ENCODE measurements around the gene FUZ. TPM values are rescaled to one million over a fixed set of nuclear protein-coding genes. Genes with fewer than 3 reads are reported as not detected.

Gene FUZ
- total and polyA plus RNA-seq, 2 of the 4 experiments (the other 2 are of a cell fraction), result 12.1 to 14.3 TPM

DNA sequence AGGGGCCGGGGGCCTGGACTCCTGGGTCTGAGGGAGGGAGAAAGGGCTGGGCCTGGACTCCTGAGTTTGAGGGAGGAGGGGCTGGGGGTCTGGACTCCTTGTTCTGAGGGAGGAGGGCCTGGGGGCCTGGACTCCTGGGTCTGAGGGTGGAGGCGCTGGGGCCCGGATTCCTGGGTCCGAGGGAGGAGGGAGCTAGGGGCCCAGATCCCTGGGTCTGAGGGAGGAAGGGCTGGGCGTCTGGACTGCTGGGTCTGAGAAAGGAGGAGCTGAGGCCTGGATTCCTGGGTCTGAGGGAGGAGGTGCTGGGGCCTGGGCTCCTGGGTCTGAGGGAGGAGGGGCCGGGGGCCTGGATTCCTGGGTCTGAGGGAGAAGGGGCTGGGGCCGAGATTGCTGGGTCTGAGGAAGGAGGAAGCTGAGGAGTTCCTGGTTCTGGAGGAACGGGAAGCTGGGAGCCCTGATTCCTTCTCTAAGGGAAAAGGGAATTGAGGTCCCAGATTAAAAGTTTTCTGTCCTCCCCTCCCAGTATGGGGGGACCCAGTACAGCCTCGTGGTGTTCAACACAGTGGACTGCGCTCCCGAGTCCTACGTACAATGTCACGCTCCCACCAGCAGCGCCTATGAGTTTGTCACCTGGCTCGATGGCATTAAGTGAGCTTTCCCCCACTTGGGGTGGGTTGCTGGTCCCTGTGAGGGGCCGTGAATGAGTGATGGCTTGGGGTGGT, 5.7 kb upstream of the FUZ start:
- in situ Hi-C loops (cut with MboI; ENCODE audit: low sequenced_read_pairs) (no loop called here), intact Hi-C loops (cut with micrococcal nuclease) (loop anchor here (2.0 to 10.0 kb wide), 2 partner anchors 30 to 104 kb away; no protein-coding TSS in a partner anchor), dilution Hi-C loops (cut with HindIII; ENCODE audit: low sequenced_read_pairs, unreplicated experiment) (no loop called here)
- Histone ChIP-seq H4K5ac (ENCODE audit: low read depth, low read length) (no peak overlapping the region), H2AK9ac (replicated peaks; ENCODE audit: low read depth, low read length, poor library complexity) (peak overlapping the region; percentile 93), H3K23ac (ENCODE audit: low read depth, low read length) (peak overlapping the region; percentile 75; the same call in 1 of the 2 replicates), H3K9me3 (ENCODE audit: control insufficient read depth, insufficient read depth, low read length) (no peaks in the 10 kb centered on the region), H2BK15ac (ENCODE audit: low read depth, low read length) (no peak overlapping the region), H2AFZ (replicated peaks; ENCODE audit: low read length, poor library complexity) (peak overlapping the region; percentile 99), H3K4me2 (ENCODE audit: low read depth, low read length) (peak overlapping the region; percentile 58), H3K4me3 (ENCODE audit: insufficient read depth, low read depth, low read length) (peak overlapping the region; percentile 68), H4K20me1 (ENCODE audit: insufficient read depth, low read length) (0 out of 2 replicates have a peak, but pooled peaks cover 12% of the 10 kb centered on the region), H2BK5ac (ENCODE audit: low read depth, low read length, poor library complexity, severe bottlenecking) (peak overlapping the region; percentile 32), H2BK120ac (ENCODE audit: low read depth, low read length) (no peak overlapping the region), H3K9ac (ENCODE audit: low read depth, low read length) (peak overlapping the region; percentile 67), H3K27me3 (ENCODE audit: control insufficient read depth, insufficient read depth, low read length) (no peaks in the 10 kb centered on the region), H3K79me1 (ENCODE audit: low read depth in 1 of 2, low read length in 2 of 2) (peaks cover 22 to 44% of the 10 kb centered on the region in 2 experiments), H2AK5ac (ENCODE audit: low read depth, low read length) (peak overlapping the region; percentile 87), H3K27ac (ENCODE audit: insufficient read depth, low read length) (peak overlapping the region; percentile 58), H3K9me1 (ENCODE audit: insufficient read depth, low read length) (peaks cover 6% of the 10 kb centered on the region), H3K4ac (ENCODE audit: low read depth, low read length) (peak overlapping the region; percentile 73), H3K56ac (ENCODE audit: extremely low read depth, insufficient read depth, low read length) (peak overlapping the region; percentile 79; the same call in 1 of the 2 replicates), H3K18ac (ENCODE audit: low read depth, low read length) (no peak overlapping the region), H4K8ac (ENCODE audit: low read depth in 2 of 2, low read length in 2 of 2) (peak overlapping the region; percentile 54 to 63; a peak in 3 of 4 replicates), H4K91ac (ENCODE audit: insufficient read depth, low read depth, low read length) (peak overlapping the region; percentile 88), H3K14ac (replicated peaks; ENCODE audit: low read depth, low read length) (peak overlapping the region; percentile 74), H2BK20ac (ENCODE audit: low read depth, low read length) (no peak overlapping the region), H3K36me3 (ENCODE audit: control insufficient read depth, insufficient read depth, low read length) (peaks cover 8% of the 10 kb centered on the region), H3K4me1 (ENCODE audit: control insufficient read depth, insufficient read depth, low read length) (peaks cover 6% of the 10 kb centered on the region)
- ATAC-seq (ENCODE audit: low read depth) (peak; percentile 0; the same call in 1 of the 2 replicates), DNase-seq (no peak)
- CTCF ChIA-PET, result no interaction called here
- no TSS peak for BruUV-seq (replicated peaks)
- 46% methylated on average over 8 of the region's 16 CpGs; no CpG with 5 or more reads in 1 of the 2 experiments for WGBS, 2 experiments (ENCODE audit: extremely low coverage in 2 of 2, insufficient read length in 1 of 2)
- POLR2A ChIA-PET (ENCODE audit: unreplicated experiment), result interaction anchor here (0.6 kb wide), 1 partner anchor 35 kb away, joined by 5 read pairs; no protein-coding TSS in a partner anchor
- no peak for TF ChIP-seq POLR2A (IDR thresholded peaks at IDR 0.05; ENCODE audit: low read depth, low read length)
- no peak for TF ChIP-seq MXI1 (IDR thresholded peaks at IDR 0.05; ENCODE audit: borderline replicate concordance, low read depth, low read length)
- TF ChIP-seq RAD21 (IDR thresholded peaks at IDR 0.05; ENCODE audit: low read length), result no peak
- no peak for TF ChIP-seq RFX5 (IDR thresholded peaks at IDR 0.05; ENCODE audit: low read depth, low read length)
- TF ChIP-seq, protein P1, sequence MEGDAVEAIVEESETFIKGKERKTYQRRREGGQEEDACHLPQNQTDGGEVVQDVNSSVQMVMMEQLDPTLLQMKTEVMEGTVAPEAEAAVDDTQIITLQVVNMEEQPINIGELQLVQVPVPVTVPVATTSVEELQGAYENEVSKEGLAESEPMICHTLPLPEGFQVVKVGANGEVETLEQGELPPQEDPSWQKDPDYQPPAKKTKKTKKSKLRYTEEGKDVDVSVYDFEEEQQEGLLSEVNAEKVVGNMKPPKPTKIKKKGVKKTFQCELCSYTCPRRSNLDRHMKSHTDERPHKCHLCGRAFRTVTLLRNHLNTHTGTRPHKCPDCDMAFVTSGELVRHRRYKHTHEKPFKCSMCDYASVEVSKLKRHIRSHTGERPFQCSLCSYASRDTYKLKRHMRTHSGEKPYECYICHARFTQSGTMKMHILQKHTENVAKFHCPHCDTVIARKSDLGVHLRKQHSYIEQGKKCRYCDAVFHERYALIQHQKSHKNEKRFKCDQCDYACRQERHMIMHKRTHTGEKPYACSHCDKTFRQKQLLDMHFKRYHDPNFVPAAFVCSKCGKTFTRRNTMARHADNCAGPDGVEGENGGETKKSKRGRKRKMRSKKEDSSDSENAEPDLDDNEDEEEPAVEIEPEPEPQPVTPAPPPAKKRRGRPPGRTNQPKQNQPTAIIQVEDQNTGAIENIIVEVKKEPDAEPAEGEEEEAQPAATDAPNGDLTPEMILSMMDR (conservative IDR thresholded peaks at IDR 0.05; ENCODE audit: low read depth, low read length), result no peak
- TF ChIP-seq BHLHE40 (IDR thresholded peaks at IDR 0.05; ENCODE audit: low read depth, low read length), result no peak
- no peak for TF ChIP-seq CHD1 (IDR thresholded peaks at IDR 0.05; ENCODE audit: low read depth, low read length)
- no peak for TF ChIP-seq MAFK (IDR thresholded peaks at IDR 0.05; ENCODE audit: low read depth, low read length)
- no peak for TF ChIP-seq NFE2L2 (IDR thresholded peaks at IDR 0.05; ENCODE audit: low read depth, low read length)
- TF ChIP-seq RCOR1 (IDR thresholded peaks at IDR 0.05; ENCODE audit: insufficient replicate concordance, low read length), result no peak
- no peak for TF ChIP-seq FOS (IDR thresholded peaks at IDR 0.05; ENCODE audit: low read depth, low read length)
- TF ChIP-seq, protein P2, sequence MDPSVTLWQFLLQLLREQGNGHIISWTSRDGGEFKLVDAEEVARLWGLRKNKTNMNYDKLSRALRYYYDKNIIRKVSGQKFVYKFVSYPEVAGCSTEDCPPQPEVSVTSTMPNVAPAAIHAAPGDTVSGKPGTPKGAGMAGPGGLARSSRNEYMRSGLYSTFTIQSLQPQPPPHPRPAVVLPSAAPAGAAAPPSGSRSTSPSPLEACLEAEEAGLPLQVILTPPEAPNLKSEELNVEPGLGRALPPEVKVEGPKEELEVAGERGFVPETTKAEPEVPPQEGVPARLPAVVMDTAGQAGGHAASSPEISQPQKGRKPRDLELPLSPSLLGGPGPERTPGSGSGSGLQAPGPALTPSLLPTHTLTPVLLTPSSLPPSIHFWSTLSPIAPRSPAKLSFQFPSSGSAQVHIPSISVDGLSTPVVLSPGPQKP (IDR thresholded peaks at IDR 0.05; ENCODE audit: borderline replicate concordance, low read depth, low read length), result no peak
- TF ChIP-seq, protein P3, sequence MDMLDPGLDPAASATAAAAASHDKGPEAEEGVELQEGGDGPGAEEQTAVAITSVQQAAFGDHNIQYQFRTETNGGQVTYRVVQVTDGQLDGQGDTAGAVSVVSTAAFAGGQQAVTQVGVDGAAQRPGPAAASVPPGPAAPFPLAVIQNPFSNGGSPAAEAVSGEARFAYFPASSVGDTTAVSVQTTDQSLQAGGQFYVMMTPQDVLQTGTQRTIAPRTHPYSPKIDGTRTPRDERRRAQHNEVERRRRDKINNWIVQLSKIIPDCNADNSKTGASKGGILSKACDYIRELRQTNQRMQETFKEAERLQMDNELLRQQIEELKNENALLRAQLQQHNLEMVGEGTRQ (IDR thresholded peaks at IDR 0.05; ENCODE audit: low read depth, low read length), result no peak
- TF ChIP-seq CEBPB (IDR thresholded peaks at IDR 0.05; ENCODE audit: low read depth, low read length), result no peak

Measured in IMR-90 (cell line).